Natural killer cell (primary cell): ENCODE data around the gene HLA-DMA. TPM values are rescaled to one million over a fixed set of nuclear protein-coding genes. Genes with fewer than 3 reads are reported as not detected.

Experiments used
- ATAC-seq, 3 donors: fragments of 150-1000 bp in 2 of 3; fragments of 200-7000 bp in 1 of 3; cut with Tn5 transposase; 1 replicate in 1 of 3; 2 replicates in 2 of 3; pipeline ENCODE4 v1.10.0; 2021; ENCODE audit warnings: mild to moderate bottlenecking in 2 of 3, moderate library complexity in 2 of 3
- DNase-seq, 2 donors: peaks; one replicate each; pipeline versions ENCODE4 v3.0.0 to v3.0.0-alpha.2; 2013 to 2021; ENCODE audit warnings: mixed read lengths in 1 of 2
- H3K27ac ChIP-seq: one replicate; pipeline ENCODE4 v1.5.1; 2013; ENCODE audit warnings: mild to moderate bottlenecking, low read length
- H3K27me3 ChIP-seq: one replicate; pipeline ENCODE4 v1.6.1; 2013; ENCODE audit warnings: low read length; ENCODE audit not compliant: control insufficient read depth, insufficient read depth
- H3K36me3 ChIP-seq: one replicate; pipeline ENCODE4 v1.6.1; 2013; ENCODE audit warnings: low read length; ENCODE audit not compliant: control insufficient read depth, insufficient read depth
- H3K4me1 ChIP-seq: one replicate; pipeline ENCODE4 v1.6.1; 2013; ENCODE audit warnings: low read length; ENCODE audit not compliant: control insufficient read depth, insufficient read depth
- H3K4me3 ChIP-seq: one replicate; pipeline ENCODE4 v1.5.1; 2013; ENCODE audit warnings: low read length
- H3K9me3 ChIP-seq: one replicate; pipeline ENCODE4 v1.6.1; 2013; ENCODE audit warnings: low read length; ENCODE audit not compliant: control insufficient read depth, insufficient read depth
- H3K27ac Mint-ChIP-seq, 2 donors: one replicate each; pipeline ENCODE4 v1.8.0; 2022; ENCODE audit warnings: mild to moderate bottlenecking in 2 of 2, mixed read lengths in 2 of 2, moderate library complexity in 1 of 2
- H3K27me3 Mint-ChIP-seq, 2 donors: one replicate each; pipeline ENCODE4 v1.8.0; 2022; ENCODE audit warnings: low read depth in 2 of 2, mixed read lengths in 2 of 2
- H3K36me3 Mint-ChIP-seq: one replicate; pipeline ENCODE4 v1.8.0; 2022; ENCODE audit warnings: mixed read lengths
- H3K4me1 Mint-ChIP-seq, 2 donors: one replicate each; pipeline ENCODE4 v1.8.0; 2022; ENCODE audit warnings: mixed read lengths in 2 of 2
- H3K4me3 Mint-ChIP-seq: one replicate; pipeline ENCODE4 v1.8.0; 2022; ENCODE audit warnings: mild to moderate bottlenecking, moderate library complexity, mixed read lengths
- H3K9me3 Mint-ChIP-seq, 2 donors: one replicate each; pipeline ENCODE4 v1.8.0; 2022; ENCODE audit warnings: mixed read lengths in 2 of 2
- WGBS: methylation state at CpG from one replicate; pipeline ENCODE4 v1.1.7; 2013; ENCODE audit warnings: missing lambda C conversion rate; ENCODE audit not compliant: insufficient coverage; 5-methylcytosine and 5-hydroxymethylcytosine counted together
- intact Hi-C: fragments of 100-400 bp; cut with micrococcal nuclease; formaldehyde crosslinking; loops from one replicate; pipeline ENCODE4 v1.14.2; 2022
- total RNA-seq, 4 donors: library from RNA; stranded (reverse); fragments of 120-200 nt in 1 of 4; gene quantifications; one replicate each; pipeline versions ENCODE4 v1.2.3 to v1.2.4, GENCODE V29; 2013 to 2022
- TF ChIP-seq, protein P1 (sequence below): fragments of 200-600 bp; IDR thresholded peaks from one replicate; pipeline ENCODE4 v1.8.0; 2022; ENCODE audit warnings: antibody characterized with exemption

HLA-DMA gene
- total RNA-seq, 3 donors from 2014 or later (not counting 1 experiment from before 2014, with no cell fraction given), result 39.2 to 57.5 (median 48.1) TPM

DNA sequence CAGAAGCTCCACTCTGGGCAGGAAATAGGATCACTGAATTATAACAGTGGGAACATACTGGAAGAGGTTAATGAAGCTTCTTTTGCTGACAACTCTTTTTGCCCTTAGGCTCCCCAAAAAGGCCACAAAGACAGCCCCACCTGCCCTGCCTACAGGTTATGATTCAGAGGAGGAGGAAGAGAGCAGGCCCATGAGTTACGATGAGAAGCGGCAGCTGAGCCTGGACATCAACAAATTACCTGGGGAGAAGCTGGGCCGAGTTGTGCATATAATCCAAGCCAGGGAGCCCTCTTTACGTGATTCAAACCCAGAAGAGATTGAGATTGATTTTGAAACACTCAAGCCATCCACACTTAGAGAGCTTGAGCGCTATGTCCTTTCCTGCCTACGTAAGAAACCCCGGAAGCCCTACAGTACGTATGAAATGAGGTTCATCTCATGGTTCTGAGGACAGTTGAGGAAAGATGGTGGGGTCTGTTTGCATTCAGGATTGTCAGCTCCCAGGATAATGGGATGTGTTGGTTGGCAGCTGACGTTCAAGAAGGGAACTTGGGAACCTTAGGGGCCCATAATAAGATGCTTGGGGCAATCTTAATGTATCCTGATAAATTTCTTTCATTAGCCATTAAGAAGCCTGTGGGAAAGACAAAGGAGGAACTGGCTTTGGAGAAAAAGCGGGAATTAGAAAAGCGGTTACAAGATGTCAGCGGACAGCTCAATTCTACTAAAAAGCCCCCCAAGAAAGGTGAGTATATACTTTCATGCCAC lies 27.0 kb upstream of the HLA-DMA start:
- H3K9me3 ChIP-seq, result no peaks in the 10 kb centered on the region
- no peak overlapping the region for H3K27ac ChIP-seq
- H3K9me3 Mint-ChIP-seq, result no peaks in the 10 kb centered on the region
- H3K36me3 ChIP-seq, result peaks cover 72% of the 10 kb centered on the region
- no peak for ATAC-seq
- H3K27ac Mint-ChIP-seq, result peak overlapping the region; percentile 37 to 97
- no peaks in the 10 kb centered on the region for H3K27me3 Mint-ChIP-seq
- TF ChIP-seq, protein P1, sequence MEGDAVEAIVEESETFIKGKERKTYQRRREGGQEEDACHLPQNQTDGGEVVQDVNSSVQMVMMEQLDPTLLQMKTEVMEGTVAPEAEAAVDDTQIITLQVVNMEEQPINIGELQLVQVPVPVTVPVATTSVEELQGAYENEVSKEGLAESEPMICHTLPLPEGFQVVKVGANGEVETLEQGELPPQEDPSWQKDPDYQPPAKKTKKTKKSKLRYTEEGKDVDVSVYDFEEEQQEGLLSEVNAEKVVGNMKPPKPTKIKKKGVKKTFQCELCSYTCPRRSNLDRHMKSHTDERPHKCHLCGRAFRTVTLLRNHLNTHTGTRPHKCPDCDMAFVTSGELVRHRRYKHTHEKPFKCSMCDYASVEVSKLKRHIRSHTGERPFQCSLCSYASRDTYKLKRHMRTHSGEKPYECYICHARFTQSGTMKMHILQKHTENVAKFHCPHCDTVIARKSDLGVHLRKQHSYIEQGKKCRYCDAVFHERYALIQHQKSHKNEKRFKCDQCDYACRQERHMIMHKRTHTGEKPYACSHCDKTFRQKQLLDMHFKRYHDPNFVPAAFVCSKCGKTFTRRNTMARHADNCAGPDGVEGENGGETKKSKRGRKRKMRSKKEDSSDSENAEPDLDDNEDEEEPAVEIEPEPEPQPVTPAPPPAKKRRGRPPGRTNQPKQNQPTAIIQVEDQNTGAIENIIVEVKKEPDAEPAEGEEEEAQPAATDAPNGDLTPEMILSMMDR, result no peak
- no peaks in the 10 kb centered on the region for H3K27me3 ChIP-seq
- H3K4me1 ChIP-seq, result peaks cover 28% of the 10 kb centered on the region
- no peak overlapping the region for H3K4me3 ChIP-seq
- peaks cover 49% of the 10 kb centered on the region for H3K36me3 Mint-ChIP-seq
- peak overlapping the region; percentile 31 for H3K4me3 Mint-ChIP-seq
- H3K4me1 Mint-ChIP-seq, result peaks cover 59 to 62% of the 10 kb centered on the region in 2 donors
- WGBS, result 92% methylated on average over 12 of the region's 12 CpGs
- DNase-seq, result no peak
- intact Hi-C loops, result no loop called here

DNA sequence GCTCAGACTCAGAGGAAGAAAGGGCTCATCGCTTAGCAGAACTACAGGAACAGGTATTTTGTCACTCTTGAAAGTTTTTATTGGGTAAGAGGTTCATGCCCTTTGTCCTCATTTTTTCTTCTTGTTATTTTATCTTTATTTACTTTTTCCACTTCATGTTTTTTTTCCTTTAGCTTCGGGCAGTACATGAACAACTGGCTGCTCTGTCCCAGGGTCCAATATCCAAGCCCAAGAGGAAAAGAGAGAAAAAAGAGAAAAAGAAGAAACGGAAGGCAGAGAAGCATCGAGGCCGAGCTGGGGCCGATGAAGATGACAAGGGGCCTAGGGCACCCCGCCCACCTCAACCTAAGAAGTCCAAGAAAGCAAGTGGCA lies 25.0 kb upstream of the HLA-DMA start:
- ATAC-seq, result no peak
- WGBS, result 76% methylated on average over 6 of the region's 7 CpGs

GRCh38 chr6:32977272-32977952 lies 24.5 kb upstream of the HLA-DMA start:
- peaks cover 69 to 79% of the 10 kb centered on the region in 2 donors for H3K4me1 Mint-ChIP-seq
- Histone ChIP-seq H3K36me3 (peaks cover 91% of the 10 kb centered on the region), H3K9me3 (no peaks in the 10 kb centered on the region), H3K4me1 (peaks cover 33% of the 10 kb centered on the region), H3K27ac (no peak overlapping the region), H3K27me3 (no peaks in the 10 kb centered on the region), H3K4me3 (no peak overlapping the region)
- TF ChIP-seq, protein P1, result no peak
- no peaks in the 10 kb centered on the region for H3K27me3 Mint-ChIP-seq
- DNase-seq, result peak in 1 of 2 donors; percentile 18
- WGBS, result 83% methylated on average over 10 of the region's 10 CpGs
- no peak for ATAC-seq
- intact Hi-C loops, result no loop called here
- H3K9me3 Mint-ChIP-seq, result no peaks in the 10 kb centered on the region
- H3K27ac Mint-ChIP-seq, result peak overlapping the region; percentile 91 to 97
- H3K36me3 Mint-ChIP-seq, result peaks cover 62% of the 10 kb centered on the region
- peak overlapping the region; percentile 22 for H3K4me3 Mint-ChIP-seq

More for the DNA sequence above, 25.0 kb upstream of the HLA-DMA start:
- H3K9me3 ChIP-seq, result no peaks in the 10 kb centered on the region
- Mint-ChIP-seq H3K27me3 (no peaks in the 10 kb centered on the region), H3K4me3 (peak overlapping the region; percentile 22), H3K27ac (peak overlapping the region; percentile 91 to 97), H3K9me3 (no peaks in the 10 kb centered on the region), H3K4me1 (peaks cover 64 to 75% of the 10 kb centered on the region in 2 donors), H3K36me3 (peaks cover 61% of the 10 kb centered on the region)
- no peak for DNase-seq
- no peak overlapping the region for H3K4me3 ChIP-seq
- intact Hi-C loops, result no loop called here
- TF ChIP-seq, protein P1, result no peak
- H3K4me1 ChIP-seq, result peaks cover 33% of the 10 kb centered on the region
- no peak overlapping the region for H3K27ac ChIP-seq
- peaks cover 86% of the 10 kb centered on the region for H3K36me3 ChIP-seq
- H3K27me3 ChIP-seq, result no peaks in the 10 kb centered on the region
